Sigmoid colon (tissue), 7 donors: ENCODE measurements around the gene ZNF334. TPM values are rescaled to one million over a fixed set of nuclear protein-coding genes. Genes with fewer than 3 reads are reported as not detected.

Experiments used
- DNase-seq: peaks from one replicate; pipeline ENCODE4 v3.0.0-alpha.2; 2019
- H3K27ac ChIP-seq, 4 donors: fragments of 200-600 bp; sonication (generic); one replicate each; pipeline ENCODE4 v1.5.1; 2016 to 2019; ENCODE audit warnings: mild to moderate bottlenecking in 1 of 4
- H3K27me3 ChIP-seq, 3 donors: fragments of 200-600 bp; sonication (generic); one replicate each; pipeline ENCODE4 v1.5.1; 2019; ENCODE audit warnings: mild to moderate bottlenecking in 1 of 3
- H3K36me3 ChIP-seq, 4 donors: fragments of 200-600 bp; sonication (generic); one replicate each; pipeline ENCODE4 v1.5.1; 2016 to 2019
- H3K4me1 ChIP-seq, 4 donors: fragments of 200-600 bp; sonication (generic); one replicate each; pipeline ENCODE4 v1.5.1; 2017 to 2019
- H3K4me3 ChIP-seq, 4 donors: fragments of 200-600 bp; sonication (generic); one replicate each; pipeline ENCODE4 v1.5.1; 2017 to 2019; ENCODE audit warnings: mild to moderate bottlenecking in 2 of 4, moderate library complexity in 1 of 4
- H3K9me3 ChIP-seq, 4 donors: fragments of 200-600 bp in 3 of 4; sonication (generic) in 3 of 4; one replicate each; pipeline versions ENCODE4 v1.5.1 to v1.6.1; 2013 to 2019
- EP300 ChIP-seq, 4 donors: sonication (generic); formaldehyde crosslinking; IDR thresholded peaks; one replicate each; pipeline ENCODE4 v1.6.1; 2017; ENCODE audit warnings: antibody characterized with exemption in 4 of 4
- POLR2A ChIP-seq, 2 donors: fragments of 450-650 bp; IDR thresholded peaks; one replicate each; pipeline ENCODE4 v1.6.1; 2016; ENCODE audit warnings: antibody characterized with exemption in 2 of 2, mild to moderate bottlenecking in 2 of 2, moderate library complexity in 2 of 2
- POLR2AphosphoS5 ChIP-seq, 4 donors: sonication (generic); formaldehyde crosslinking; IDR thresholded peaks; one replicate each; pipeline ENCODE4 v1.6.1; 2017; ENCODE audit warnings: antibody characterized with exemption in 4 of 4
- WGBS, 2 donors: extraction: QIAGEN DNeasy Blood & Tissue Kit; methylation state at CpG; one replicate each; pipeline ENCODE4 v1.1.7; 2013; 5-methylcytosine and 5-hydroxymethylcytosine counted together
- intact Hi-C: fragments of 100-400 bp; cut with DNase I; formaldehyde crosslinking; loops from one replicate; pipeline ENCODE4 v1.15.1; 2023
- polyA plus RNA-seq, 3 donors: library from polyadenylated mRNA; stranded (reverse); fragments of 200-250 nt; gene quantifications; one replicate each; pipeline ENCODE4 v1.2.3, GENCODE V29; 2013
- total RNA-seq, 4 donors: library from RNA; depleted of rRNA; stranded (reverse); fragments of >200 nt; gene quantifications; one replicate each; pipeline ENCODE4 v1.1.0, GENCODE V29; 2016
- TF ChIP-seq, protein P1 (sequence below), 4 experiments: fragments of 450-650 bp in 3 of 4; fragments of 200-600 bp in 1 of 4; IDR thresholded peaks; one replicate each; pipeline ENCODE4 v1.5.1; 2016 to 2019; ENCODE audit warnings: antibody characterized with exemption in 4 of 4, mild to moderate bottlenecking in 3 of 4, moderate library complexity in 2 of 4
- donor health status: healthy with polysubstance abuse.
- donor health status: Bipolar disorder and iron deficiency.
- donor health status: healthy.

ZNF334 gene
- total and polyA plus RNA-seq, 7 donors: 0.46 to 6.6 (median 2.6) TPM

DNA sequence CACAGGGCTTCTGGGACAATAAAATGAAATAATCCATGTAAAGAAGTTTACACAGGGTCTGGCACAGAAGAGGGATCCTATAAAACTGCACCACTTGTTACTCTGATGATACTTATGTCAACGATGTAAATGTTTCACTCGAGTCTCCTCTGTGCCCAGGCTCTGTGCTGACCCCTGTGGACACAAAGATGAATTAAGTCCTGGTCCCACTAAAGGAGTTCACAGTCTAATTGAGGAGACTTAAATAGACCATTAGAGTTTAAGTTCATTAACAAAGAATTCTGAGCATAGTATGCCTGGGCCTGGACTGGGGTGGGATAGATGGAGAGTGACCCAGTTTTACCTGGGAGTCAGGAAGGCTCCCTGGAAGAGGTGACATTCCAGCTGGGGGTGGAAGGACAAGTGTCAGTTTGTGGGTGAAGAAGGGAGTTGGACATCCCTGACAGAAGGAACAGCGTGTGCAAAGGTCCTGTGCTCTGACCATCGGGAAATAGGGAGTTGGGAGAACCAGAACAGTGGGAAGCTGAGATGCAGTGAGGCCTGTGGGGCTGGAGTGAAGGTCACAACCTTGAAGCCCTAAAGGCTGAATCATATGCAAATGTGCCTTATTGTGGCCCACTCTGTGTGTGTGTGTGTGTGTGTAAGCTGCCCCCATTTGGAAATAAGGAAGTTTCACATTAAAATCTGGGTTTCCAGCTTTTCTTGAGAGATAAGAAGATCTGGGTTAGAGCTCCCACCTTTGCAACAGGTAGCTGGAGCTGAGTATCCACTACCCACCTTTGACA lies 36.0 kb upstream of the ZNF334 start:
- no peak overlapping the region for H3K4me3 ChIP-seq
- intact Hi-C loops: no loop called here
- no peaks in the 10 kb centered on the region for H3K4me1 ChIP-seq
- H3K36me3 ChIP-seq: no peaks in the 10 kb centered on the region
- no peak for DNase-seq
- no peaks in the 10 kb centered on the region for H3K9me3 ChIP-seq
- 54 to 77% methylated on average over 4 of the region's 4 CpGs for WGBS, 2 donors
- TF ChIP-seq, protein P1, sequence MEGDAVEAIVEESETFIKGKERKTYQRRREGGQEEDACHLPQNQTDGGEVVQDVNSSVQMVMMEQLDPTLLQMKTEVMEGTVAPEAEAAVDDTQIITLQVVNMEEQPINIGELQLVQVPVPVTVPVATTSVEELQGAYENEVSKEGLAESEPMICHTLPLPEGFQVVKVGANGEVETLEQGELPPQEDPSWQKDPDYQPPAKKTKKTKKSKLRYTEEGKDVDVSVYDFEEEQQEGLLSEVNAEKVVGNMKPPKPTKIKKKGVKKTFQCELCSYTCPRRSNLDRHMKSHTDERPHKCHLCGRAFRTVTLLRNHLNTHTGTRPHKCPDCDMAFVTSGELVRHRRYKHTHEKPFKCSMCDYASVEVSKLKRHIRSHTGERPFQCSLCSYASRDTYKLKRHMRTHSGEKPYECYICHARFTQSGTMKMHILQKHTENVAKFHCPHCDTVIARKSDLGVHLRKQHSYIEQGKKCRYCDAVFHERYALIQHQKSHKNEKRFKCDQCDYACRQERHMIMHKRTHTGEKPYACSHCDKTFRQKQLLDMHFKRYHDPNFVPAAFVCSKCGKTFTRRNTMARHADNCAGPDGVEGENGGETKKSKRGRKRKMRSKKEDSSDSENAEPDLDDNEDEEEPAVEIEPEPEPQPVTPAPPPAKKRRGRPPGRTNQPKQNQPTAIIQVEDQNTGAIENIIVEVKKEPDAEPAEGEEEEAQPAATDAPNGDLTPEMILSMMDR (IDR thresholded peaks at IDR 0.05): no peak
- TF ChIP-seq POLR2A (IDR thresholded peaks at IDR 0.05) (no peak), EP300 (IDR thresholded peaks at IDR 0.05) (no peak), POLR2AphosphoS5 (IDR thresholded peaks at IDR 0.05) (no peak)
- H3K27ac ChIP-seq: no peak overlapping the region
- H3K27me3 ChIP-seq: no peaks in the 10 kb centered on the region

GRCh38 chr20:46548688-46549087 lies 35.3 kb upstream of the ZNF334 start:
- no peaks in the 10 kb centered on the region for H3K4me1 ChIP-seq
- H3K27me3 ChIP-seq: no peaks in the 10 kb centered on the region
- intact Hi-C loops: no loop called here
- no peak for TF ChIP-seq POLR2A (IDR thresholded peaks at IDR 0.05)
- no peak for TF ChIP-seq EP300 (IDR thresholded peaks at IDR 0.05)
- TF ChIP-seq, protein P1 (IDR thresholded peaks at IDR 0.05): no peak
- TF ChIP-seq POLR2AphosphoS5 (IDR thresholded peaks at IDR 0.05): no peak
- WGBS, 2 donors: 85 to 89% methylated on average over 5 of the region's 5 CpGs
- no peak overlapping the region for H3K27ac ChIP-seq
- no peaks in the 10 kb centered on the region for H3K9me3 ChIP-seq
- H3K36me3 ChIP-seq: no peaks in the 10 kb centered on the region
- DNase-seq: no peak
- no peak overlapping the region for H3K4me3 ChIP-seq

DNA sequence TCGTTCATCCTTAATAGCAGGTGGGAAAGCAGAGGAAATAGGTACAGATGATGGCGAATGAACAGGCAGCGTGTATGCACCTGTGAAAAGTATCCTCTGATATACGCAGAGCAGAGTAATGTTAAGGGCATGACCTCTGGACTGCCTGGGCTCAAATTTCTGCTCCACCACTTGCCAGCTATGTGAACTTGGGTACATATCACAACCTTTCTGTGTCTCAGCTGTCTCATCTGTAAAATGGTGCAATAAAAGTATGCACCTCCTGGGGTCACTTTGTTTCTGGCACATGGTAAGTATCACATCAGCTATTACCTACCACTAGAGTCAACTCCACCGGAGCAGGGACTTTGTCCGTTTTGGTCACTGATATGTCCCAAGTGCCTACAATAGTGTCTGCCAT lies 34.6 kb upstream of the ZNF334 start:
- no peak overlapping the region for H3K27ac ChIP-seq
- H3K27me3 ChIP-seq: no peaks in the 10 kb centered on the region
- TF ChIP-seq, protein P1 (IDR thresholded peaks at IDR 0.05): no peak
- TF ChIP-seq POLR2A (IDR thresholded peaks at IDR 0.05) (no peak), EP300 (IDR thresholded peaks at IDR 0.05) (no peak), POLR2AphosphoS5 (IDR thresholded peaks at IDR 0.05) (no peak)
- no peaks in the 10 kb centered on the region for H3K36me3 ChIP-seq
- H3K4me1 ChIP-seq: no peaks in the 10 kb centered on the region
- H3K4me3 ChIP-seq: no peak overlapping the region
- DNase-seq: no peak
- H3K9me3 ChIP-seq: no peaks in the 10 kb centered on the region
- intact Hi-C loops: no loop called here
- 84 to 89% methylated on average over 6 of the region's 6 CpGs for WGBS, 2 donors

GRCh38 chr20:46546936-46547335 lies 33.6 kb upstream of the ZNF334 start:
- Histone ChIP-seq H3K27me3 (peaks cover 0 to 4% (median 0%) of the 10 kb centered on the region in 3 donors), H3K4me1 (no peaks in the 10 kb centered on the region), H3K27ac (no peak overlapping the region), H3K36me3 (no peaks in the 10 kb centered on the region), H3K4me3 (no peak overlapping the region), H3K9me3 (no peaks in the 10 kb centered on the region)
- intact Hi-C loops: no loop called here
- no peak for DNase-seq
- 70 to 79% methylated on average over 6 of the region's 6 CpGs for WGBS, 2 donors
- TF ChIP-seq, protein P1 (IDR thresholded peaks at IDR 0.05): no peak
- no peak for TF ChIP-seq EP300 (IDR thresholded peaks at IDR 0.05)

- Histone ChIP-seq H3K27ac (no peak overlapping the region), H3K27me3 (peaks cover 0 to 9% (median 0%) of the 10 kb centered on the region in 3 donors), H3K36me3 (no peaks in the 10 kb centered on the region), H3K4me1 (no peaks in the 10 kb centered on the region), H3K9me3 (no peaks in the 10 kb centered on the region), H3K4me3 (no peak overlapping the region)
- intact Hi-C loops: no loop called here
- 83 to 93% methylated on average over 3 of the region's 3 CpGs for WGBS, 2 donors
- DNase-seq: no peak
- no peak for TF ChIP-seq POLR2AphosphoS5 (IDR thresholded peaks at IDR 0.05)
- TF ChIP-seq, protein P1 (IDR thresholded peaks at IDR 0.05): no peak
- no peak for TF ChIP-seq EP300 (IDR thresholded peaks at IDR 0.05)
- no peak for TF ChIP-seq POLR2A (IDR thresholded peaks at IDR 0.05)
Measured at GRCh38 chr20:46546298-46546697, 32.9 kb upstream of the ZNF334 start.
